Sigmoid colon (tissue), 7 donors: ENCODE data around the gene ZNF426. TPM values are rescaled to one million over a fixed set of nuclear protein-coding genes. Genes with fewer than 3 reads are reported as not detected.
A peak's percentile ranks its signal among the peaks of the same experiment; 100 is the strongest.
"Not testable (repeated sequence)": the region's sequence is repeated elsewhere in the genome, so short reads cannot be mapped to it uniquely, and the experiment has no call there.

Source experiments
- DNase-seq: peaks from one replicate; pipeline ENCODE4 v3.0.0-alpha.2; 2019
- H3K27ac ChIP-seq, 4 donors: fragments of 200-600 bp; sonication (generic); one replicate each; pipeline ENCODE4 v1.5.1; 2016 to 2019; ENCODE audit warnings: mild to moderate bottlenecking in 1 of 4
- H3K27me3 ChIP-seq, 3 donors: fragments of 200-600 bp; sonication (generic); one replicate each; pipeline ENCODE4 v1.5.1; 2019; ENCODE audit warnings: mild to moderate bottlenecking in 1 of 3
- H3K36me3 ChIP-seq, 4 donors: fragments of 200-600 bp; sonication (generic); one replicate each; pipeline ENCODE4 v1.5.1; 2016 to 2019
- H3K4me1 ChIP-seq, 4 donors: fragments of 200-600 bp; sonication (generic); one replicate each; pipeline ENCODE4 v1.5.1; 2017 to 2019
- H3K4me3 ChIP-seq, 4 donors: fragments of 200-600 bp; sonication (generic); one replicate each; pipeline ENCODE4 v1.5.1; 2017 to 2019; ENCODE audit warnings: mild to moderate bottlenecking in 2 of 4, moderate library complexity in 1 of 4
- H3K9me3 ChIP-seq, 4 donors: fragments of 200-600 bp in 3 of 4; sonication (generic) in 3 of 4; one replicate each; pipeline versions ENCODE4 v1.5.1 to v1.6.1; 2013 to 2019
- CTCF ChIP-seq, 4 experiments: fragments of 450-650 bp in 3 of 4; fragments of 200-600 bp in 1 of 4; IDR thresholded peaks; one replicate each; pipeline ENCODE4 v1.5.1; 2016 to 2019; ENCODE audit warnings: antibody characterized with exemption in 4 of 4, mild to moderate bottlenecking in 3 of 4, moderate library complexity in 2 of 4
- EP300 ChIP-seq, 4 donors: sonication (generic); formaldehyde crosslinking; IDR thresholded peaks; one replicate each; pipeline ENCODE4 v1.6.1; 2017; ENCODE audit warnings: antibody characterized with exemption in 4 of 4
- POLR2A ChIP-seq, 2 donors: fragments of 450-650 bp; IDR thresholded peaks; one replicate each; pipeline ENCODE4 v1.6.1; 2016; ENCODE audit warnings: antibody characterized with exemption in 2 of 2, mild to moderate bottlenecking in 2 of 2, moderate library complexity in 2 of 2
- POLR2AphosphoS5 ChIP-seq, 4 donors: sonication (generic); formaldehyde crosslinking; IDR thresholded peaks; one replicate each; pipeline ENCODE4 v1.6.1; 2017; ENCODE audit warnings: antibody characterized with exemption in 4 of 4
- WGBS, 2 donors: extraction: QIAGEN DNeasy Blood & Tissue Kit; methylation state at CpG; one replicate each; pipeline ENCODE4 v1.1.7; 2013; 5-methylcytosine and 5-hydroxymethylcytosine counted together
- intact Hi-C: fragments of 100-400 bp; cut with DNase I; formaldehyde crosslinking; loops from one replicate; pipeline ENCODE4 v1.15.1; 2023
- polyA plus RNA-seq, 3 donors: library from polyadenylated mRNA; stranded (reverse); fragments of 200-250 nt; gene quantifications; one replicate each; pipeline ENCODE4 v1.2.3, GENCODE V29; 2013
- total RNA-seq, 4 donors: library from RNA; depleted of rRNA; stranded (reverse); fragments of >200 nt; gene quantifications; one replicate each; pipeline ENCODE4 v1.1.0, GENCODE V29; 2016
- donor health status: healthy with polysubstance abuse.
- donor health status: Bipolar disorder and iron deficiency.
- donor health status: healthy.

ZNF426 gene
- total and polyA plus RNA-seq, 7 donors, result 1.2 to 18.1 (median 11.4) TPM

- 94 to 95% methylated on average over 7 of the region's 7 CpGs for WGBS, 2 donors
- H3K27ac ChIP-seq, result no peak overlapping the region
- no peak overlapping the region for H3K4me3 ChIP-seq
- H3K36me3 ChIP-seq, result no peaks in the 10 kb centered on the region
- H3K27me3 ChIP-seq, result no peaks in the 10 kb centered on the region
- no peak for DNase-seq
- H3K4me1 ChIP-seq, result no peaks in the 10 kb centered on the region
- intact Hi-C loops, result no loop called here
- peaks cover 0 to 31% (median 6%) of the 10 kb centered on the region in 4 donors for H3K9me3 ChIP-seq
- no peak for TF ChIP-seq CTCF (IDR thresholded peaks at IDR 0.05)
Measured at GRCh38 chr19:9552536-9553274, 14.3 kb upstream of the ZNF426 start.

GRCh38 chr19:9547870-9548269 is 9.4 kb upstream of the ZNF426 start:
- no peak for DNase-seq
- no peaks in the 10 kb centered on the region for H3K4me1 ChIP-seq
- TF ChIP-seq CTCF (IDR thresholded peaks at IDR 0.05) (no peak), POLR2A (IDR thresholded peaks at IDR 0.05) (no peak), POLR2AphosphoS5 (IDR thresholded peaks at IDR 0.05) (no peak), EP300 (IDR thresholded peaks at IDR 0.05) (no peak)
- H3K9me3 ChIP-seq, result peaks cover 0 to 31% (median 0%) of the 10 kb centered on the region in 4 donors
- no peaks in the 10 kb centered on the region for H3K27me3 ChIP-seq
- no peak overlapping the region for H3K4me3 ChIP-seq
- intact Hi-C loops, result no loop called here
- no peaks in the 10 kb centered on the region for H3K36me3 ChIP-seq
- H3K27ac ChIP-seq, result no peak overlapping the region
- WGBS, 2 donors, result 93 to 95% methylated on average over 11 of the region's 11 CpGs

- peaks cover 0 to 18% (median 10%) of the 10 kb centered on the region in 4 donors for H3K4me1 ChIP-seq
- H3K9me3 ChIP-seq, H3K4me3 ChIP-seq, DNase-seq, H3K36me3 ChIP-seq, intact Hi-C loops, H3K27ac ChIP-seq, H3K27me3 ChIP-seq: not testable (repeated sequence)
- WGBS, 2 donors, result 91 to 92% methylated on average over 12 of the region's 12 CpGs
Measured at GRCh38 chr19:9541281-9541680, 2.8 kb upstream of the ZNF426 start.

GRCh38 chr19:9539921-9540320 is 1.5 kb upstream of the ZNF426 start:
- H3K27ac ChIP-seq, H3K27me3 ChIP-seq, H3K9me3 ChIP-seq, H3K4me3 ChIP-seq, DNase-seq: not testable (repeated sequence)
- Histone ChIP-seq H3K4me1 (peaks cover 0 to 18% (median 10%) of the 10 kb centered on the region in 4 donors), H3K36me3 (peaks cover 6 to 20% (median 14%) of the 10 kb centered on the region in 4 donors)
- 94 to 95% methylated on average over 1 of the region's 1 CpG for WGBS, 2 donors
- intact Hi-C loops, result loop anchor here (5.0 kb wide), 6 partner anchors 42 to 403 kb away; partner anchors contain the start of genes ZNF121, ZNF266, ZNF559 and ZNF699

- Histone ChIP-seq H3K4me3 (peak overlapping the region in 3 of 4 donors; percentile 67 to 76 (median 76)), H3K27ac (peak overlapping the region; percentile 91 to 95 (median 92)), H3K4me1 (peaks cover 0 to 18% (median 10%) of the 10 kb centered on the region in 4 donors), H3K36me3 (peaks cover 13 to 27% (median 21%) of the 10 kb centered on the region in 4 donors), H3K9me3 (peaks cover 0 to 13% (median 3%) of the 10 kb centered on the region in 4 donors)
- not testable (repeated sequence) for H3K27me3 ChIP-seq, DNase-seq
- intact Hi-C loops, result loop anchor here (5.0 kb wide), 6 partner anchors 43 to 402 kb away; partner anchors contain the start of genes ZNF121, ZNF266, ZNF559 and ZNF699
- 76 to 84% methylated on average over 6 of the region's 6 CpGs for WGBS, 2 donors
Measured at GRCh38 chr19:9539201-9539600, 756 bp upstream of the ZNF426 start.

GRCh38 chr19:9535934-9536333 is 2.5 kb downstream of the ZNF426 start:
- WGBS, 2 donors, result 96% methylated on average over 4 of the region's 4 CpGs
- H3K9me3 ChIP-seq, result peaks cover 11 to 36% (median 24%) of the 10 kb centered on the region in 4 donors
- intact Hi-C loops, result loop anchor here (5.0 kb wide), 6 partner anchors 46 to 399 kb away; partner anchors contain the start of genes ZNF121, ZNF266, ZNF559 and ZNF699

More at GRCh38 chr19:9535934-9536333, 2.5 kb downstream of the ZNF426 start:
- Histone ChIP-seq H3K27me3 (no peaks in the 10 kb centered on the region), H3K4me3 (no peak overlapping the region), H3K36me3 (peaks cover 45 to 60% (median 54%) of the 10 kb centered on the region in 4 donors), H3K27ac (no peak overlapping the region), H3K4me1 (peaks cover 0 to 18% (median 10%) of the 10 kb centered on the region in 4 donors)
- TF ChIP-seq POLR2AphosphoS5 (IDR thresholded peaks at IDR 0.05) (no peak), EP300 (IDR thresholded peaks at IDR 0.05) (no peak), POLR2A (IDR thresholded peaks at IDR 0.05) (no peak), CTCF (IDR thresholded peaks at IDR 0.05) (no peak)
- DNase-seq, result no peak
